Measurements from ENCODE around the gene CFAP45.

DNA sequence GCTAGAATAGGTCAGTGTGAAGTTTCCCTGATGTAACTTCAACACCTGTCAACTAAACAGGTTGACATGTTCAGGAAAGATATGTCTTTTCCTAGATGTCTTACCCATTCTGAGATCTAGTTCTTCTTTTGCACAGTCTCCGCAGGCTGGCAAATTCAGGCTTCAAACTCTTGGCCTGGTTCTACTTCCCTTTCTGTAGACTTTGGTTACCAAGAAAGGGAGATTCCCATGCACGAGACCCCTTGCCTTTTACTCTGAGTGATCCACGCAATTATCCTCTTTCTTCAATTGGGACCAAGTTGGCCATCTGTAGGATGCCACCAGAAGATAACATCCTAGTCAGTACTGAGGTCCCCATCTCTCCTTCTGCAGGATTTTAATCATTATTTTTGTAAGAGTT lies 2.0 kb downstream of the CFAP45 start:
- TF ChIP-seq, protein P1, sequence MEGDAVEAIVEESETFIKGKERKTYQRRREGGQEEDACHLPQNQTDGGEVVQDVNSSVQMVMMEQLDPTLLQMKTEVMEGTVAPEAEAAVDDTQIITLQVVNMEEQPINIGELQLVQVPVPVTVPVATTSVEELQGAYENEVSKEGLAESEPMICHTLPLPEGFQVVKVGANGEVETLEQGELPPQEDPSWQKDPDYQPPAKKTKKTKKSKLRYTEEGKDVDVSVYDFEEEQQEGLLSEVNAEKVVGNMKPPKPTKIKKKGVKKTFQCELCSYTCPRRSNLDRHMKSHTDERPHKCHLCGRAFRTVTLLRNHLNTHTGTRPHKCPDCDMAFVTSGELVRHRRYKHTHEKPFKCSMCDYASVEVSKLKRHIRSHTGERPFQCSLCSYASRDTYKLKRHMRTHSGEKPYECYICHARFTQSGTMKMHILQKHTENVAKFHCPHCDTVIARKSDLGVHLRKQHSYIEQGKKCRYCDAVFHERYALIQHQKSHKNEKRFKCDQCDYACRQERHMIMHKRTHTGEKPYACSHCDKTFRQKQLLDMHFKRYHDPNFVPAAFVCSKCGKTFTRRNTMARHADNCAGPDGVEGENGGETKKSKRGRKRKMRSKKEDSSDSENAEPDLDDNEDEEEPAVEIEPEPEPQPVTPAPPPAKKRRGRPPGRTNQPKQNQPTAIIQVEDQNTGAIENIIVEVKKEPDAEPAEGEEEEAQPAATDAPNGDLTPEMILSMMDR (IDR thresholded peaks at IDR 0.05) = no peak
- no peak for TF ChIP-seq EZH2 (IDR thresholded peaks at IDR 0.05; ENCODE audit: borderline replicate concordance, insufficient read depth, low read depth, low read length, poor library complexity, severe bottlenecking)
